Activated naive CD4-positive, alpha-beta T cell treated with anti-CD3 and anti-CD28 coated beads, Interleukin-2, amount 50 U/mL, for 72 hours (primary cell): ENCODE measurements around the gene PRKAG1. TPM values are rescaled to one million over a fixed set of nuclear protein-coding genes. Genes with fewer than 3 reads are reported as not detected.

Experiments
- ATAC-seq, 2 donors: fragments of 150-1000 bp; cut with Tn5 transposase; 2 replicates each; pipeline ENCODE4 v1.10.0; 2021; ENCODE audit warnings: mild to moderate bottlenecking in 2 of 2, moderate library complexity in 2 of 2
- DNase-seq, 2 donors: peaks; one replicate each; pipeline ENCODE4 v3.0.0; 2021 to 2022; ENCODE audit warnings: low spot score in 2 of 2
- H3K27ac Mint-ChIP-seq, 2 donors: one replicate each; pipeline ENCODE4 v1.8.0; 2022; ENCODE audit warnings: mild to moderate bottlenecking in 2 of 2, mixed read lengths in 2 of 2
- H3K36me3 Mint-ChIP-seq, 2 donors: one replicate each; pipeline ENCODE4 v1.8.0; 2022; ENCODE audit warnings: mixed read lengths in 2 of 2
- H3K9me3 Mint-ChIP-seq, 2 donors: one replicate each; pipeline ENCODE4 v1.8.0; 2022; ENCODE audit warnings: mixed read lengths in 2 of 2
- total RNA-seq, 2 donors: library from RNA; stranded (reverse); gene quantifications; one replicate each; pipeline ENCODE4 v1.2.3, GENCODE V29; 2022

The PRKAG1 gene
- total RNA-seq, 2 donors from 2014 or later = 52.5 to 58.7 TPM

- no peak overlapping the region for H3K27ac Mint-ChIP-seq
- DNase-seq (no peak), ATAC-seq (no peak)
- peaks cover 1 to 9% of the 10 kb centered on the region in 2 donors for H3K36me3 Mint-ChIP-seq
- no peaks in the 10 kb centered on the region for H3K9me3 Mint-ChIP-seq
Measured at GRCh38 chr12:48986720-48987291, 31.8 kb downstream of the PRKAG1 start.

- no peaks in the 10 kb centered on the region for H3K9me3 Mint-ChIP-seq
- ATAC-seq (no peak), DNase-seq (no peak)
- H3K27ac Mint-ChIP-seq = no peak overlapping the region
- H3K36me3 Mint-ChIP-seq = peaks cover 6 to 18% of the 10 kb centered on the region in 2 donors
Measured at GRCh38 chr12:48985901-48986300, 32.7 kb downstream of the PRKAG1 start.

- Mint-ChIP-seq H3K9me3 (no peaks in the 10 kb centered on the region), H3K36me3 (peaks cover 6 to 22% of the 10 kb centered on the region in 2 donors), H3K27ac (no peak overlapping the region)
- no peak for DNase-seq
- ATAC-seq = no peak
Measured at GRCh38 chr12:48985475-48985897, 33.1 kb downstream of the PRKAG1 start.

- Mint-ChIP-seq H3K27ac (no peak overlapping the region), H3K9me3 (no peaks in the 10 kb centered on the region), H3K36me3 (peaks cover 6 to 27% of the 10 kb centered on the region in 2 donors)
- DNase-seq (no peak), ATAC-seq (no peak)
Measured at GRCh38 chr12:48982397-48983080, 36.0 kb downstream of the PRKAG1 start.

- no peak for ATAC-seq
- Mint-ChIP-seq H3K36me3 (peaks cover 6 to 27% of the 10 kb centered on the region in 2 donors), H3K27ac (no peak overlapping the region)
Measured at GRCh38 chr12:48981757-48982157, 36.8 kb downstream of the PRKAG1 start.

GRCh38 chr12:48980953-48981756, 37.4 kb downstream of the PRKAG1 start:
- Mint-ChIP-seq H3K27ac (no peak overlapping the region), H3K36me3 (peaks cover 6 to 27% of the 10 kb centered on the region in 2 donors), H3K9me3 (no peaks in the 10 kb centered on the region)
- peak in 1 of 2 donors; percentile 30 for DNase-seq
- ATAC-seq = peak in 1 of 2 donors; percentile 29

More at GRCh38 chr12:48981757-48982157, 36.8 kb downstream of the PRKAG1 start:
- no peaks in the 10 kb centered on the region for H3K9me3 Mint-ChIP-seq
- DNase-seq = no peak

- Mint-ChIP-seq H3K36me3 (peaks cover 6 to 27% of the 10 kb centered on the region in 2 donors), H3K9me3 (no peaks in the 10 kb centered on the region), H3K27ac (no peak overlapping the region)
- peak in 1 of 2 donors; percentile 51 for DNase-seq
- ATAC-seq = peak in 1 of 2 donors; percentile 24
Measured at GRCh38 chr12:48980389-48980952, 38.1 kb downstream of the PRKAG1 start.

GRCh38 chr12:48979602-48980388, 38.8 kb downstream of the PRKAG1 start:
- Mint-ChIP-seq H3K36me3 (peaks cover 6 to 27% of the 10 kb centered on the region in 2 donors), H3K27ac (no peak overlapping the region), H3K9me3 (no peaks in the 10 kb centered on the region)
- DNase-seq = peak in 1 of 2 donors; percentile 32
- ATAC-seq = no peak

- no peak for DNase-seq
- Mint-ChIP-seq H3K36me3 (peaks cover 6 to 27% of the 10 kb centered on the region in 2 donors), H3K9me3 (no peaks in the 10 kb centered on the region)
Measured at GRCh38 chr12:48978741-48979601, 39.6 kb downstream of the PRKAG1 start.

GRCh38 chr12:48978291-48978740, 40.3 kb downstream of the PRKAG1 start, which contains the start of gene WNT1:
TSS of gene WNT1 (plus strand) at chr12:48978322. CDS start at chr12:48978651, 329 bp downstream.
- Mint-ChIP-seq H3K27ac (peak within 1 kb of the TSS; percentile 31 to 75), H3K9me3 (no peaks in the 10 kb centered on the region), H3K36me3 (peaks cover 6 to 27% of the 10 kb centered on the region in 2 donors)
- DNase-seq (no peak), ATAC-seq (peak; percentile 1 to 27)

More at GRCh38 chr12:48978741-48979601, 39.6 kb downstream of the PRKAG1 start:
- ATAC-seq = no peak
- H3K27ac Mint-ChIP-seq = peak overlapping the region in 1 of 2 donors; percentile 31

GRCh38 chr12:48977290-48978281, 41.0 kb downstream of the PRKAG1 start:
- DNase-seq (peak; percentile 90 to 95), ATAC-seq (peak; percentile 76 to 79)
- Mint-ChIP-seq H3K9me3 (no peaks in the 10 kb centered on the region), H3K27ac (peak overlapping the region in 1 of 2 donors; percentile 75), H3K36me3 (peaks cover 6 to 26% of the 10 kb centered on the region in 2 donors)

GRCh38 chr12:48973941-48974673, 44.5 kb downstream of the PRKAG1 start:
- ATAC-seq (no peak), DNase-seq (peak in 1 of 2 donors; percentile 60)
- no peaks in the 10 kb centered on the region for H3K9me3 Mint-ChIP-seq
- H3K36me3 Mint-ChIP-seq = no peaks in the 10 kb centered on the region
- no peak overlapping the region for H3K27ac Mint-ChIP-seq

- DNase-seq = no peak
- ATAC-seq = no peak
- Mint-ChIP-seq H3K36me3 (no peaks in the 10 kb centered on the region), H3K27ac (no peak overlapping the region), H3K9me3 (no peaks in the 10 kb centered on the region)
Measured at GRCh38 chr12:48973531-48973930, 45.0 kb downstream of the PRKAG1 start.
